D721Med (cell line): ENCODE results near the gene MGAT4B.

Experiments used
- DNase-seq: peaks from one replicate; pipeline ENCODE4 v3.0.0; 2011; ENCODE audit warnings: low spot score; ENCODE audit not compliant: insufficient read length
- FAIRE-seq: peaks from 2 replicates; lab custom pipeline; 2011; peaks lifted over from hg19 to GRCh38; lab: Jason Lieb, UNC
- TF ChIP-seq, protein P1 (sequence below): IDR thresholded peaks from 2 replicates; pipeline ENCODE4 v1.5.1; 2012; ENCODE audit warnings: mild to moderate bottlenecking, control low read depth; ENCODE audit not compliant: insufficient read depth; ENCODE audit errors: missing control alignments

Gene MGAT4B

DNA sequence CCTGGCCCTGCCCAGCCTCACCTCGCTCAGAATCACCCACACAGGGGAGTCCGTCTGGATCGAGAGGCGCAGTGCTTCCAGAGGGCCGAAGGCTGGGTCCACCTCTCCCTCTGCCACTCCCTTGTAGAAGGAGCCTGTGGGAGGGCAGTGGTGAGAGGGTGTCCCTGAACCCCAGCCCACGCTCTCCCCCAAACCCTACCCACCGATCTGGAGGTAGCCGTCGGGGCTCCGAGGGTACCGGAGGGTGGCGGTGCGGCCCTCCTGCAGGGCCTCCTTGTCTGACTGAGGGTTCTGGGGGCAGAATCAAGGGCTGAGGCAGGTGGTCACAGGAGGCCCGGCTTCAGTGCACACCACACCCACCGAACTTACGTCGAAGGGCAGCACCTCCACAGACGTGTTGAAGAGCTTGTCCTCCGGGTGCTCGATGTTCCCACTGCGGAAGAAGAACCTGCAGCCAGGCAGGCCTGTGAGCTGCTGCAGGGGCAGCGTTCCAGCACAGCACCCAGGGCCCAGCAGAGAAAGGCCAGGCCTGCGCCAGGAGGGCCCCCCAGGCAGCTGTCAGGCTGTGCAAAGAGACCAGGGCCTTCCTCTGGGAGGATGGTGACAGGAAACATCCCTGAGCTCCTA, 8.4 kb downstream of the MGAT4B start:
- no peak for DNase-seq
- FAIRE-seq: no peak
- TF ChIP-seq, protein P1, sequence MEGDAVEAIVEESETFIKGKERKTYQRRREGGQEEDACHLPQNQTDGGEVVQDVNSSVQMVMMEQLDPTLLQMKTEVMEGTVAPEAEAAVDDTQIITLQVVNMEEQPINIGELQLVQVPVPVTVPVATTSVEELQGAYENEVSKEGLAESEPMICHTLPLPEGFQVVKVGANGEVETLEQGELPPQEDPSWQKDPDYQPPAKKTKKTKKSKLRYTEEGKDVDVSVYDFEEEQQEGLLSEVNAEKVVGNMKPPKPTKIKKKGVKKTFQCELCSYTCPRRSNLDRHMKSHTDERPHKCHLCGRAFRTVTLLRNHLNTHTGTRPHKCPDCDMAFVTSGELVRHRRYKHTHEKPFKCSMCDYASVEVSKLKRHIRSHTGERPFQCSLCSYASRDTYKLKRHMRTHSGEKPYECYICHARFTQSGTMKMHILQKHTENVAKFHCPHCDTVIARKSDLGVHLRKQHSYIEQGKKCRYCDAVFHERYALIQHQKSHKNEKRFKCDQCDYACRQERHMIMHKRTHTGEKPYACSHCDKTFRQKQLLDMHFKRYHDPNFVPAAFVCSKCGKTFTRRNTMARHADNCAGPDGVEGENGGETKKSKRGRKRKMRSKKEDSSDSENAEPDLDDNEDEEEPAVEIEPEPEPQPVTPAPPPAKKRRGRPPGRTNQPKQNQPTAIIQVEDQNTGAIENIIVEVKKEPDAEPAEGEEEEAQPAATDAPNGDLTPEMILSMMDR: no peak

DNA sequence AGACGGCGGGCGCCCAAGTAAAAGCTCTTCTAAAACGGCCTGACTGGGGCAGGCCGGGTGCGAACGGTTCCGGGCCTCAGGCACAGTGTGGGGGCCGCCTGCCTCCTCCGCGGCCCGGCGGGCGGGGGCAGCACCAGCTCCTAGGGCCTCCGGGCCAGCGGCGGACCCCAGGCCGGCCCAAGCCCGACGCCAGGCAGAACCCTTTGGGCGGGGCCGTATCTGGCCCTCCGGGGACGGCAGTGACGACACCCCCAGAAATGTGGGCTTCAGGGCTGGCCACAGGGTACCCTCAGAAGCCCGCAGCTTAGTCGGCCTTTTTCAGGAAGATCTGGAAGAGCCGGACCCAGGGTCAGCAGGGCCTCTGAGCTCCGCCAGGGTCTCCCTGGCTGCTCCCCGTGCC, 8.9 kb downstream of the MGAT4B start:
- FAIRE-seq (no peak), DNase-seq (no peak)
- TF ChIP-seq, protein P1: no peak

DNA sequence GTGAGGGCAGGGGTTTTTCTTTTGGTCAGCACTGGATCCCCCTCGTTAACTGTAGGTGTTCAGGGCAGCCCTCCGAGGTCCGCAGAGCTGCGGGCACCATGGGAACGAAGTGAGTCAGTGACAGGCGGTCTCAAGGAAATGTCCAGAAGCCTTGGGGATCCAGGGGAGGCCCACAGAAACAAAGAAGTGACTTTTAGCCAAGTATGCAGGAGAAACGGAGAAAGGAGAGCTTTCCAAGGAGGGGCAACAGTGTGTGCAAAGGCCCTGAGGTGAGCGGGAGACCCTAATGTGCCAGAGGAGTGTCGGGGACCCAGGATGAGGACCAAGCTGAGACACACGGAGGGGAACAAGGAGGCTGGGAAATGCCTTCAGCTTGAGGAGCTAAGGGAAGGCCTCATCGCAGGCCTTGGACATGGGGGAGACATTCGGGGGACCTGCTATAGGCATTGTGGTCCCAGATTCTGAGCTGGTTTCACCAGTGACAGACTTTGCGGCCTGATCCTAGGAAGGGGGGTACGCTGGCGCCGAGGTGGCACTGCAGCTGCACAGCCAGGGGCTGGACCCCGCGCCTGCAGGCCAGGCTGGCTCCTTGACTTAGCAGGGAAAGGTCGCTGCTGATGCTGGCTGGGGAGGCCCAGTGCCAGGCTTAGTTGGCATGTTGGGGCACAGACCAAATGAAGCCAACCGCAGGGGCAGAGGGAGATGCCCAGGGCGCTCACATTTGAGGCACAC, 9.6 kb downstream of the MGAT4B start:
- FAIRE-seq: no peak
- no peak for DNase-seq
- TF ChIP-seq, protein P1: no peak

DNA sequence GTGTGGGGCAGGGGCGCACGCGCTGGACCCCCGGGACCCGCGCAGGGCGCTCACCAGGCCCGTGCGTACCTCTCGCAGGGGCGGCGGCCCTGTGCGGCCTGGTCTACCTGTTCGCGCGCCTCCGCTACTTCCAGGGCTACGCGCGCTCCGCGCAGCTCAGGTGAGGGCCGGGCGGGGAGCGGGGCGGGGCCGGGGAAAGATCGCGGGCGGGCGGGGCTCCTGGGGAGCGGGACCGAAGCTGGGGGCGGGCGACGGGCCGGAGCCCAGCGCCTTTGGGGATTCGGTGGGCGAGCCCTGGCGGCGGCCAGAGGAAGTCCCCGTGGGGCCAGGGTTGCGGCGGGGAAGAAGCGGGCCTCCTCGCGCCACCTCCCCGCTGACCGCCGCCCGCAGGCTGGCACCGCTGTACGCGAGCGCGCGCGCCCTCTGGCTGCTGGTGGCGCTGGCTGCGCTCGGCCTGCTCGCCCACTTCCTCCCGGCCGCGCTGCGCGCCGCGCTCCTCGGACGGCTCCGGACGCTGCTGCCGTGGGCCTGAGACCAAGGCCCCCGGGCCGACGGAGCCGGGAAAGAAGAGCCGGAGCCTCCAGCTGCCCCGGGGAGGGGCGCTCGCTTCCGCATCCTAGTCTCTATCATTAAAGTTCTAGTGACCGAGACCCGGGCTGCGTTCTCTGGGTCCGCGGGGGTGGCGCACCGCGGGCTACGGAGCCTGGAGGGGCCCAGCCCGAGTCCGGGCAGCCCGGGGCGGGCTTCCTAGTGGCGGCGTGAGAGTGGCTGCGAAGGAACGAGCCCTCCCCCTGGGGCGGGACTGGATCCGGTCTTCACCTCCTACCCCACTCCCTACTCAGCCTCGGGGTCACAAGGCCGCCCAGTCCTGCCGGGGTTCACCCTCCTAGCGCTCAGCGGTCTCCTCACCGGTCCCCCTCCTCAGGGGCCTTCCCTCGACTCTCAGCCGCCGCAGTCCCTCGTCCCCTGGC, 10.5 kb downstream of the MGAT4B start:
- TF ChIP-seq, protein P1: peak; percentile 71
- DNase-seq: no peak
- no peak for FAIRE-seq

DNA sequence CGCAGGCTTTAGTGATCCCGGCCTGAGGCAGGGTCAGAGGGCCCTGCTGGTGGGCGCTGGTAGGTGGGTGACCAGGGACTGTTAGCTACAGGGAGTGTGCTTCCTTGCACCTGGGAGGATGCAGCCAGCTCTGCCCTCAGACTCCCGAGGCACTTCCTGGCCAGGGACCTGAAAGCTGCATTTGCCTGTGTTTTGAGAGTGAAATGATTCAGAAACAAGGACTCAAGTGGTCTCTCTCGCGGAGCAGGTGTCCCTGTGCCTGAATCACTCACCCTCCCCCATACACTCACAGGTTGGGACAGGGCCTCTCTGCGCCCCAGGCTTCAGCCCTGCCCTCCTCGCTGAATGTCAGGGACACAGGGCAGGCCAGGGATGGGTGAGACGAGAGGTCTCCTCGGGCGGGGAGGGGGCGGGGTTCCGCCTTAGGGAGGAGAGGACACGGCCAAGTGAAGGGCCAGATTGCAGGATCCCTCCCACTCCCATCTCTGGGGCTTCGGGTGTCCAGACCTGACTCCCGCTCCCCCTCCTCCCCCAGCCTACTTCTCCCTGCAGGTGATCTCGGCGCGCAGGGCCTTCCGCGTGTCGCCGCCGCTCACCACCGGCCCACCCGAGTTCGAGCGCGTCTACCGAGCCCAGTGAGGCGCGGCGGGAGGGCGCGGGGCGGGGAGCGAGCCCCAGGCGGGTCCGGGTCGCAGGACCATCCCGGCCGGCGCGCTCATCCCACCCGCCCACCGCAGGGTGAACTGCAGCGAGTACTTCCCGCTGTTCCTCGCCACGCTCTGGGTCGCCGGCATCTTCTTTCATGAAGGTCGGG, 11.4 kb downstream of the MGAT4B start:
- TF ChIP-seq, protein P1: no peak
- DNase-seq: no peak

DNA sequence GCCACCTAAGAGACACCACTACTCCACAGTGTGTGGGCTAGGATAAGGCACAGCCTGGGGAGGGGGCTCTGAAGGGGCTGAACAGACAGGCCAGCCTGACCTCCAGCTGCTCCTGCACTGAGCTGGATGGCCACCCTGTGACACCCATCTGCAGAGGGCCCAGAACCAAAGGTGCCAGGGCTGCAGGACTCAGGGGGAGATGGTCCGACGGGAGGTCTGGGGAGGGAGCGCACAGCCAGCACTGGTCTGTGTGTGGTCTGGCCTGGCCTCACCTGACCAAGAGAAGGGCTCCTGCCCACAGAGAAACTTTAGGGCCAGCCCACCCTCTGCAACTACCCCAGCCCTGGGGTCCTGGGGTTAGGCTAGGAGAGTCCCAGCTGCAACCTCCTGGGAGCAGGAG, 12.1 kb downstream of the MGAT4B start:
- TF ChIP-seq, protein P1: no peak
- no peak for FAIRE-seq

More for the DNA sequence above, 11.4 kb downstream of the MGAT4B start:
- no peak for FAIRE-seq

More for the DNA sequence above, 12.1 kb downstream of the MGAT4B start:
- DNase-seq: no peak
